ENCODE measurements around the gene PRDM1.

DNA sequence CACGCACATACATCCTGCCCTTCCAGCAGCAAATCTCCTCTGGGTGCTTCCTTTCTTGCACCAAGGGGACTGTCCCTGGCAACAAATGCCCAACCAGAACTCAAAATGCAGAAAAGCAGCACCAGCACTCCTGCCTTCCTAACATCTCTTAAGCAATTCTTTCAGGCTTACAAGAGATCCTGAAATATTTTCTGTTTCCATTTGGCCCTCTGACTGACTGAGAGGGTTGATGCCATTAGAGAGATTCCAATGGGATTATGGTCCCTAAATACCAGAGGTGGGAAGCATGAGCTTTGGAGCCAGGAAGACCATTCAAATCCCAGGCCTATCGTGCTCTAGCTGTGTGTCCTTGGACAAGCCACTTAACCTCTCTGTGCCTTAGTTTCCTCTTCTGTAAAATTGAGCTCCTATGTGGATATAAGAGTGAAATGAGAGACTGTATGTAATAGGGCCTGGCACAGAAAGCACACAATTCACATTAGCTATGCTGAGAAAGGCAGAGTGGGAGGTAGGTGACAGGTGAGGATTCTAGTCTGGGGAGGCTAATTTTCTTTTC lies 56.8 kb downstream of the PRDM1 start:
- TF ChIP-seq, protein P1, sequence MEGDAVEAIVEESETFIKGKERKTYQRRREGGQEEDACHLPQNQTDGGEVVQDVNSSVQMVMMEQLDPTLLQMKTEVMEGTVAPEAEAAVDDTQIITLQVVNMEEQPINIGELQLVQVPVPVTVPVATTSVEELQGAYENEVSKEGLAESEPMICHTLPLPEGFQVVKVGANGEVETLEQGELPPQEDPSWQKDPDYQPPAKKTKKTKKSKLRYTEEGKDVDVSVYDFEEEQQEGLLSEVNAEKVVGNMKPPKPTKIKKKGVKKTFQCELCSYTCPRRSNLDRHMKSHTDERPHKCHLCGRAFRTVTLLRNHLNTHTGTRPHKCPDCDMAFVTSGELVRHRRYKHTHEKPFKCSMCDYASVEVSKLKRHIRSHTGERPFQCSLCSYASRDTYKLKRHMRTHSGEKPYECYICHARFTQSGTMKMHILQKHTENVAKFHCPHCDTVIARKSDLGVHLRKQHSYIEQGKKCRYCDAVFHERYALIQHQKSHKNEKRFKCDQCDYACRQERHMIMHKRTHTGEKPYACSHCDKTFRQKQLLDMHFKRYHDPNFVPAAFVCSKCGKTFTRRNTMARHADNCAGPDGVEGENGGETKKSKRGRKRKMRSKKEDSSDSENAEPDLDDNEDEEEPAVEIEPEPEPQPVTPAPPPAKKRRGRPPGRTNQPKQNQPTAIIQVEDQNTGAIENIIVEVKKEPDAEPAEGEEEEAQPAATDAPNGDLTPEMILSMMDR (IDR thresholded peaks at IDR 0.05) = no peak
- no peak for TF ChIP-seq POLR2A (IDR thresholded peaks at IDR 0.05)

Data from body of pancreas (tissue), 4 donors.